Measurements from ENCODE around the gene ARPP21.

ARPP21 gene

DNA sequence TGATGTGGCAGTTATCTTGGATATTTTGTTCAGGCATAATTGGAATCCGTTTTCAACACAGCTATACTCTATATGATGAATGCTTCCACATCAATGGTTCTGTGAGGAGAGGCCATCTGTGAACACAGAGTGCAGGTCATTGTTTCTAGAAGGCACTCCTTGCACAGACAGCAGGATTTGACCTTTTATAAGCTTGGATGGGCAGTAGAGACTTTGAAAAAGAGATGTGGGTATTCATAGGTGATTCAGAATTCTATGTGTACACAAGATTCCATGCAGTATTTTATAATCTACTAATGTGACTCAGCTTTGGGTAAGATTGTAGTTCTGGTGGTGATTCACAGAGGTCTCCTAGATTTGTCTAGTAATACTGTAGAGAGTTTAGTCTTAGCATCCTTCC lies 12.5 kb downstream of the ARPP21 start:
- TF ChIP-seq, protein P1, sequence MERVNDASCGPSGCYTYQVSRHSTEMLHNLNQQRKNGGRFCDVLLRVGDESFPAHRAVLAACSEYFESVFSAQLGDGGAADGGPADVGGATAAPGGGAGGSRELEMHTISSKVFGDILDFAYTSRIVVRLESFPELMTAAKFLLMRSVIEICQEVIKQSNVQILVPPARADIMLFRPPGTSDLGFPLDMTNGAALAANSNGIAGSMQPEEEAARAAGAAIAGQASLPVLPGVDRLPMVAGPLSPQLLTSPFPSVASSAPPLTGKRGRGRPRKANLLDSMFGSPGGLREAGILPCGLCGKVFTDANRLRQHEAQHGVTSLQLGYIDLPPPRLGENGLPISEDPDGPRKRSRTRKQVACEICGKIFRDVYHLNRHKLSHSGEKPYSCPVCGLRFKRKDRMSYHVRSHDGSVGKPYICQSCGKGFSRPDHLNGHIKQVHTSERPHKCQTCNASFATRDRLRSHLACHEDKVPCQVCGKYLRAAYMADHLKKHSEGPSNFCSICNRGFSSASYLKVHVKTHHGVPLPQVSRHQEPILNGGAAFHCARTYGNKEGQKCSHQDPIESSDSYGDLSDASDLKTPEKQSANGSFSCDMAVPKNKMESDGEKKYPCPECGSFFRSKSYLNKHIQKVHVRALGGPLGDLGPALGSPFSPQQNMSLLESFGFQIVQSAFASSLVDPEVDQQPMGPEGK (CRISPR knock-in tag; IDR thresholded peaks at IDR 0.05; ENCODE audit: borderline replicate concordance), result no peak
- TF ChIP-seq OSR1 (CRISPR knock-in tag; IDR thresholded peaks at IDR 0.05), result no peak
- TF ChIP-seq, protein P2, sequence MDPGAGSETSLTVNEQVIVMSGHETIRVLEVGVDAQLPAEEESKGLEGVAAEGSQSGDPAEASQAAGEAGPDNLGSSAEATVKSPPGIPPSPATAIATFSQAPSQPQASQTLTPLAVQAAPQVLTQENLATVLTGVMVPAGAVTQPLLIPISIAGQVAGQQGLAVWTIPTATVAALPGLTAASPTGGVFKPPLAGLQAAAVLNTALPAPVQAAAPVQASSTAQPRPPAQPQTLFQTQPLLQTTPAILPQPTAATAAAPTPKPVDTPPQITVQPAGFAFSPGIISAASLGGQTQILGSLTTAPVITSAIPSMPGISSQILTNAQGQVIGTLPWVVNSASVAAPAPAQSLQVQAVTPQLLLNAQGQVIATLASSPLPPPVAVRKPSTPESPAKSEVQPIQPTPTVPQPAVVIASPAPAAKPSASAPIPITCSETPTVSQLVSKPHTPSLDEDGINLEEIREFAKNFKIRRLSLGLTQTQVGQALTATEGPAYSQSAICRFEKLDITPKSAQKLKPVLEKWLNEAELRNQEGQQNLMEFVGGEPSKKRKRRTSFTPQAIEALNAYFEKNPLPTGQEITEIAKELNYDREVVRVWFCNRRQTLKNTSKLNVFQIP (CRISPR knock-in tag; IDR thresholded peaks at IDR 0.05; ENCODE audit: borderline replicate concordance, low read depth), result no peak
- TF ChIP-seq ZNF565 (CRISPR knock-in tag; conservative IDR thresholded peaks at IDR 0.05; ENCODE audit: low read depth), result no peak
- no peak for TF ChIP-seq ARNTL (CRISPR knock-in tag; IDR thresholded peaks at IDR 0.05; ENCODE audit: borderline replicate concordance, low read depth)
- TF ChIP-seq RARB (CRISPR knock-in tag; IDR thresholded peaks at IDR 0.05), result no peak
- no peak for TF ChIP-seq ZFP3 (CRISPR knock-in tag; IDR thresholded peaks at IDR 0.05)
- TF ChIP-seq ZNF70 (CRISPR knock-in tag; IDR thresholded peaks at IDR 0.05), result no peak
- no peak for TF ChIP-seq ESRRG (CRISPR knock-in tag; IDR thresholded peaks at IDR 0.05)
- no peak for TF ChIP-seq BACH2 (CRISPR knock-in tag; IDR thresholded peaks at IDR 0.05; ENCODE audit: borderline replicate concordance)
- TF ChIP-seq, protein P3, sequence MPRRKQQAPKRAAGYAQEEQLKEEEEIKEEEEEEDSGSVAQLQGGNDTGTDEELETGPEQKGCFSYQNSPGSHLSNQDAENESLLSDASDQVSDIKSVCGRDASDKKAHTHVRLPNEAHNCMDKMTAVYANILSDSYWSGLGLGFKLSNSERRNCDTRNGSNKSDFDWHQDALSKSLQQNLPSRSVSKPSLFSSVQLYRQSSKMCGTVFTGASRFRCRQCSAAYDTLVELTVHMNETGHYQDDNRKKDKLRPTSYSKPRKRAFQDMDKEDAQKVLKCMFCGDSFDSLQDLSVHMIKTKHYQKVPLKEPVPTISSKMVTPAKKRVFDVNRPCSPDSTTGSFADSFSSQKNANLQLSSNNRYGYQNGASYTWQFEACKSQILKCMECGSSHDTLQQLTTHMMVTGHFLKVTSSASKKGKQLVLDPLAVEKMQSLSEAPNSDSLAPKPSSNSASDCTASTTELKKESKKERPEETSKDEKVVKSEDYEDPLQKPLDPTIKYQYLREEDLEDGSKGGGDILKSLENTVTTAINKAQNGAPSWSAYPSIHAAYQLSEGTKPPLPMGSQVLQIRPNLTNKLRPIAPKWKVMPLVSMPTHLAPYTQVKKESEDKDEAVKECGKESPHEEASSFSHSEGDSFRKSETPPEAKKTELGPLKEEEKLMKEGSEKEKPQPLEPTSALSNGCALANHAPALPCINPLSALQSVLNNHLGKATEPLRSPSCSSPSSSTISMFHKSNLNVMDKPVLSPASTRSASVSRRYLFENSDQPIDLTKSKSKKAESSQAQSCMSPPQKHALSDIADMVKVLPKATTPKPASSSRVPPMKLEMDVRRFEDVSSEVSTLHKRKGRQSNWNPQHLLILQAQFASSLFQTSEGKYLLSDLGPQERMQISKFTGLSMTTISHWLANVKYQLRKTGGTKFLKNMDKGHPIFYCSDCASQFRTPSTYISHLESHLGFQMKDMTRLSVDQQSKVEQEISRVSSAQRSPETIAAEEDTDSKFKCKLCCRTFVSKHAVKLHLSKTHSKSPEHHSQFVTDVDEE (CRISPR knock-in tag; IDR thresholded peaks at IDR 0.05), result no peak
- TF ChIP-seq ZFP30 (CRISPR knock-in tag; IDR thresholded peaks at IDR 0.05), result no peak
- TF ChIP-seq SNAI2 (CRISPR knock-in tag; IDR thresholded peaks at IDR 0.05), result no peak
- TF ChIP-seq GLIS3 (CRISPR knock-in tag; IDR thresholded peaks at IDR 0.05), result no peak
- TF ChIP-seq ZNF8 (CRISPR knock-in tag; IDR thresholded peaks at IDR 0.05), result no peak
- TF ChIP-seq, protein P4, sequence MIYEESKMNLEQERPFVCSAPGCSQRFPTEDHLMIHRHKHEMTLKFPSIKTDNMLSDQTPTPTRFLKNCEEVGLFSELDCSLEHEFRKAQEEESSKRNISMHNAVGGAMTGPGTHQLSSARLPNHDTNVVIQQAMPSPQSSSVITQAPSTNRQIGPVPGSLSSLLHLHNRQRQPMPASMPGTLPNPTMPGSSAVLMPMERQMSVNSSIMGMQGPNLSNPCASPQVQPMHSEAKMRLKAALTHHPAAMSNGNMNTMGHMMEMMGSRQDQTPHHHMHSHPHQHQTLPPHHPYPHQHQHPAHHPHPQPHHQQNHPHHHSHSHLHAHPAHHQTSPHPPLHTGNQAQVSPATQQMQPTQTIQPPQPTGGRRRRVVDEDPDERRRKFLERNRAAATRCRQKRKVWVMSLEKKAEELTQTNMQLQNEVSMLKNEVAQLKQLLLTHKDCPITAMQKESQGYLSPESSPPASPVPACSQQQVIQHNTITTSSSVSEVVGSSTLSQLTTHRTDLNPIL (CRISPR knock-in tag; IDR thresholded peaks at IDR 0.05; ENCODE audit: low read depth), result no peak
- no peak for ATAC-seq

DNA sequence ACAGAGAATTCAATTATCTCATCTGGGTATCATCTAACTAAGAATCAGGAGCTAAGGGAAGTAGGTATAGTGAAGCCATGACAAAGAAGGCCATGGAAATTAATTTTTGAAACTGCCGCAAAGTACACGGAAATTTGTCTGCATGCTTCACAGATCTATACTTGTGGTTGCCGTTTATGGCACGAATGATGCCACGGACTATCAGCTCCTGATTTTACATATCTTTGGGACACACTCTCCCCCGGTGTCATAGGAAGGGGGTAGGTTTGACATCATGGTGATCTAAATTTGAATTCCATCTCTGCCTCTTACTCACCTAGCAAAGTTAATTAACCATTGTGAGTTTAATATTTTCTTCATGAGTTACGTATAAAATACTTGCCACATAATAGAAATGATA lies 14.0 kb downstream of the ARPP21 start:
- TF ChIP-seq TOX (CRISPR knock-in tag; IDR thresholded peaks at IDR 0.05; ENCODE audit: borderline replicate concordance) (no peak), ZNF565 (CRISPR knock-in tag; conservative IDR thresholded peaks at IDR 0.05; ENCODE audit: low read depth) (no peak), OSR1 (CRISPR knock-in tag; IDR thresholded peaks at IDR 0.05) (no peak), RARB (CRISPR knock-in tag; IDR thresholded peaks at IDR 0.05) (no peak), ISL1 (CRISPR knock-in tag; IDR thresholded peaks at IDR 0.05) (no peak), GLIS3 (CRISPR knock-in tag; IDR thresholded peaks at IDR 0.05) (no peak), SNAI2 (CRISPR knock-in tag; IDR thresholded peaks at IDR 0.05) (no peak), ZNF8 (CRISPR knock-in tag; IDR thresholded peaks at IDR 0.05) (no peak), CSDC2 (CRISPR knock-in tag; IDR thresholded peaks at IDR 0.05) (no peak), ESRRG (CRISPR knock-in tag; IDR thresholded peaks at IDR 0.05) (no peak), BACH2 (CRISPR knock-in tag; IDR thresholded peaks at IDR 0.05; ENCODE audit: borderline replicate concordance) (no peak), ARNTL (CRISPR knock-in tag; IDR thresholded peaks at IDR 0.05; ENCODE audit: borderline replicate concordance, low read depth) (no peak)
- TF ChIP-seq, protein P5, sequence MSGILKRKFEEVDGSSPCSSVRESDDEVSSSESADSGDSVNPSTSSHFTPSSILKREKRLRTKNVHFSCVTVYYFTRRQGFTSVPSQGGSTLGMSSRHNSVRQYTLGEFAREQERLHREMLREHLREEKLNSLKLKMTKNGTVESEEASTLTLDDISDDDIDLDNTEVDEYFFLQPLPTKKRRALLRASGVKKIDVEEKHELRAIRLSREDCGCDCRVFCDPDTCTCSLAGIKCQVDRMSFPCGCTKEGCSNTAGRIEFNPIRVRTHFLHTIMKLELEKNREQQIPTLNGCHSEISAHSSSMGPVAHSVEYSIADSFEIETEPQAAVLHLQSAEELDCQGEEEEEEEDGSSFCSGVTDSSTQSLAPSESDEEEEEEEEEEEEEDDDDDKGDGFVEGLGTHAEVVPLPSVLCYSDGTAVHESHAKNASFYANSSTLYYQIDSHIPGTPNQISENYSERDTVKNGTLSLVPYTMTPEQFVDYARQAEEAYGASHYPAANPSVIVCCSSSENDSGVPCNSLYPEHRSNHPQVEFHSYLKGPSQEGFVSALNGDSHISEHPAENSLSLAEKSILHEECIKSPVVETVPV (CRISPR knock-in tag; IDR thresholded peaks at IDR 0.05), result no peak
- TF ChIP-seq, protein P1 (CRISPR knock-in tag; IDR thresholded peaks at IDR 0.05; ENCODE audit: borderline replicate concordance), result no peak
- TF ChIP-seq, protein P3 (CRISPR knock-in tag; IDR thresholded peaks at IDR 0.05), result no peak
- ATAC-seq, result no peak
